ENCODE results near the gene HBEGF. TPM values are rescaled to one million over a fixed set of nuclear protein-coding genes. Genes with fewer than 3 reads are reported as not detected.

Gene HBEGF
- total and polyA plus RNA-seq, 8 donors, result 1.2 to 39.8 (median 13.4) TPM

DNA sequence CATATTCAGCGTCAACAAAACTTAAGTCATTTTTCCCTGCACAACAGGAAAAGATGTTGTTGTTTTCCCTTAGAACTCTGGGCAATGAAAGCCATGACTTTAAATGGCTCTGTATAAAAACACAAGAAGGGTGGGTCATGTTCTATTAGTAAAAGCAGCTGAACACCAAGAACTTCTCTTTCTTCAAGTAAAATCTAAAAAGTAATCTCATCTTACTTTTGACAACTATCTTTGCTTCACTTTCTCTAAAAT lies 52.6 kb downstream of the HBEGF start:
- Histone ChIP-seq H3K9me3 (no peaks in the 10 kb centered on the region), H3K27me3 (no peaks in the 10 kb centered on the region), H3K4me3 (no peak overlapping the region), H3K27ac (peak overlapping the region in 4 of 5 donors; percentile 45 to 74 (median 61)), H3K4me1 (peaks cover 23 to 88% (median 59%) of the 10 kb centered on the region in 4 donors), H3K36me3 (peaks cover 0 to 9% (median under 1%) of the 10 kb centered on the region in 4 donors)
- intact Hi-C loops (cut with DNase I; ENCODE audit: low total_unique reads), result no loop called here
- TF ChIP-seq POLR2AphosphoS5 (IDR thresholded peaks at IDR 0.05) (no peak), POLR2A (IDR thresholded peaks at IDR 0.05) (no peak), EP300 (IDR thresholded peaks at IDR 0.05) (no peak)
- TF ChIP-seq, protein P1, sequence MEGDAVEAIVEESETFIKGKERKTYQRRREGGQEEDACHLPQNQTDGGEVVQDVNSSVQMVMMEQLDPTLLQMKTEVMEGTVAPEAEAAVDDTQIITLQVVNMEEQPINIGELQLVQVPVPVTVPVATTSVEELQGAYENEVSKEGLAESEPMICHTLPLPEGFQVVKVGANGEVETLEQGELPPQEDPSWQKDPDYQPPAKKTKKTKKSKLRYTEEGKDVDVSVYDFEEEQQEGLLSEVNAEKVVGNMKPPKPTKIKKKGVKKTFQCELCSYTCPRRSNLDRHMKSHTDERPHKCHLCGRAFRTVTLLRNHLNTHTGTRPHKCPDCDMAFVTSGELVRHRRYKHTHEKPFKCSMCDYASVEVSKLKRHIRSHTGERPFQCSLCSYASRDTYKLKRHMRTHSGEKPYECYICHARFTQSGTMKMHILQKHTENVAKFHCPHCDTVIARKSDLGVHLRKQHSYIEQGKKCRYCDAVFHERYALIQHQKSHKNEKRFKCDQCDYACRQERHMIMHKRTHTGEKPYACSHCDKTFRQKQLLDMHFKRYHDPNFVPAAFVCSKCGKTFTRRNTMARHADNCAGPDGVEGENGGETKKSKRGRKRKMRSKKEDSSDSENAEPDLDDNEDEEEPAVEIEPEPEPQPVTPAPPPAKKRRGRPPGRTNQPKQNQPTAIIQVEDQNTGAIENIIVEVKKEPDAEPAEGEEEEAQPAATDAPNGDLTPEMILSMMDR (IDR thresholded peaks at IDR 0.05), result no peak
- 30 to 53% (median 36%) methylated on average over 1 of the region's 1 CpG for WGBS, 5 donors
- DNase-seq, result no peak

DNA sequence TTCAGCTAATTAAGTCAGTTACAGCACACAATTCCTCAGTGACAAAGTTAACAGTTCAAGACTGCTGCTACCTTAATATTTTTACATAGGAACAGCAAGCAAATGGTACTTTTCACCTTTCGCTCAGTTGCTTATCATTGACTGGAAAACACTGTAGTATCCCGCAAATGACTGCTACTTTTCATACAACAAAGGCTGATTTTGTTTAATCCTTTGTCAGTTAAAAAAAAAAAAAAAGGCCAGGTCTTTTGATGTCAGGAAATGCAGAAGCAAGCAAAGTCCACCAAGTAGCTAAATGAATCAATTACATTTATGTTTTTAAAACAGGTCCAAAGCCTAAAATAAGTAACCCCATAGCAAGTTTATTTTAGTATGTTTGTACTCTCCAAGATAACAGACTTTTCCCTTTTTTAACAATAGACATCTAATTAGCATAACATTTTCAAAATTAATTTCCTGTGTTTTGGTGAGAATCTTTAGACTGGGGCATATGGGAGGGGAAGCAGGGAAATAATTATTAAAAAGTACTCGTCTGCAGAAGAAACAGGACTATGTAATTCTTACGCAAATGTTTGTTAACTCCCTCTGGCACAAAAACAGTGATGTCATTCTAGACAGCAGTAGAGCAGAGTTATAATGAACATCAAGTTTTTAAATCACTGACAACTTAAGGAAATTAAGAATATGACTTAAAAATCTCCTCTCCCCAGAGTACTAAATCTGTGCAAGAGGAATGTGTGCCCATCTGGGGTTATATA lies 53.1 kb downstream of the HBEGF start:
- intact Hi-C loops (cut with DNase I; ENCODE audit: low total_unique reads), result no loop called here
- DNase-seq, result peak in 1 of 2 donors; percentile 45
- peaks cover 23 to 86% (median 57%) of the 10 kb centered on the region in 4 donors for H3K4me1 ChIP-seq
- no peaks in the 10 kb centered on the region for H3K9me3 ChIP-seq
- no peaks in the 10 kb centered on the region for H3K27me3 ChIP-seq
- no peak overlapping the region for H3K4me3 ChIP-seq
- 20 to 38% (median 27%) methylated on average over 4 of the region's 4 CpGs for WGBS, 5 donors
- TF ChIP-seq, protein P1 (IDR thresholded peaks at IDR 0.05), result no peak
- TF ChIP-seq POLR2A (IDR thresholded peaks at IDR 0.05) (no peak), POLR2AphosphoS5 (IDR thresholded peaks at IDR 0.05) (no peak), EP300 (IDR thresholded peaks at IDR 0.05) (no peak)
- H3K27ac ChIP-seq, result peak overlapping the region in 4 of 5 donors; percentile 45 to 74 (median 61)
- H3K36me3 ChIP-seq, result peaks cover 0 to 4% (median 0%) of the 10 kb centered on the region in 4 donors

DNA sequence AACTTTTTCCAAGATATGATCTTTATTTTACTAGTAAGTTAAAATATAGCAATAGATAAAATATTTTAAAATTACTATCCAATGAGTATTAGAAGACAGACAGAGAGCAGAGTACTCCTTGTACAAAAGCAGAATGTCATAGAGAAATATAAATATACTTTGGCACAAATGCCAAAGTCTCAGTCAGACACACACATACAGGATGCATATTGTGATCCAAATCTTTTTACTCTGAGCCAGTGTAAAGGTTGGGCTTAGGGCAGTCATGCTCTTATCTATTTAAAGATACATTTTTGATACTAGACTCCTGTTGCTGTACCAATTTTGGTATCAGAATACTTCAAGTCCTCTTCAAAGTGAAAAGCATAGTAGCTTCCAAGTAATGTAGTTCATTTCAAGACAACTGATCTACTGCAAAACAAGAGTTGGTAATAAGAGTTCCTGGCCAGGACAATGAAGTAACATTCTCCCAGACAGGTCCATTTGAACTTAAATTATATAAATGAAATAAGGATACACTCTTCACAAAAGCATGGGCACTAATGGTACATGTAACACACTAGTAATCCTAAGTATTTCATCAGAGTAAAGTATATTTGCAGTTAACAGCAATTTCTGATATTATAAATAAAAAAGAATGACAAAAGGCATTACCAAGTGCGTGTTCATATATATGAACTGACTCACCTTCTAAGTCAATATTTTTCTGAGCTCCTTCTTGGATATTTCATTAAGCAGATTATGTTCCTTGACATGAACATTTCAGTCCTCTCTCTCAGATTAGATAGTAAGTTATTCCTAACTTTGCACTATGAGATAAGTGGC lies 54.0 kb downstream of the HBEGF start:
- no peak for TF ChIP-seq EP300 (IDR thresholded peaks at IDR 0.05)
- no peak for TF ChIP-seq POLR2A (IDR thresholded peaks at IDR 0.05)
- TF ChIP-seq, protein P1 (IDR thresholded peaks at IDR 0.05), result no peak
- no peak for TF ChIP-seq POLR2AphosphoS5 (IDR thresholded peaks at IDR 0.05)
- intact Hi-C loops (cut with DNase I; ENCODE audit: low total_unique reads), result no loop called here
- no peaks in the 10 kb centered on the region for H3K36me3 ChIP-seq
- H3K27ac ChIP-seq, result peak overlapping the region in 4 of 5 donors; percentile 45 to 74 (median 61)
- no peaks in the 10 kb centered on the region for H3K27me3 ChIP-seq
- no peaks in the 10 kb centered on the region for H3K9me3 ChIP-seq
- peaks cover 23 to 85% (median 57%) of the 10 kb centered on the region in 4 donors for H3K4me1 ChIP-seq
- no peak overlapping the region for H3K4me3 ChIP-seq
- no peak for DNase-seq
- 36 to 59% (median 43%) methylated on average over 1 of the region's 1 CpG for WGBS, 5 donors

DNA sequence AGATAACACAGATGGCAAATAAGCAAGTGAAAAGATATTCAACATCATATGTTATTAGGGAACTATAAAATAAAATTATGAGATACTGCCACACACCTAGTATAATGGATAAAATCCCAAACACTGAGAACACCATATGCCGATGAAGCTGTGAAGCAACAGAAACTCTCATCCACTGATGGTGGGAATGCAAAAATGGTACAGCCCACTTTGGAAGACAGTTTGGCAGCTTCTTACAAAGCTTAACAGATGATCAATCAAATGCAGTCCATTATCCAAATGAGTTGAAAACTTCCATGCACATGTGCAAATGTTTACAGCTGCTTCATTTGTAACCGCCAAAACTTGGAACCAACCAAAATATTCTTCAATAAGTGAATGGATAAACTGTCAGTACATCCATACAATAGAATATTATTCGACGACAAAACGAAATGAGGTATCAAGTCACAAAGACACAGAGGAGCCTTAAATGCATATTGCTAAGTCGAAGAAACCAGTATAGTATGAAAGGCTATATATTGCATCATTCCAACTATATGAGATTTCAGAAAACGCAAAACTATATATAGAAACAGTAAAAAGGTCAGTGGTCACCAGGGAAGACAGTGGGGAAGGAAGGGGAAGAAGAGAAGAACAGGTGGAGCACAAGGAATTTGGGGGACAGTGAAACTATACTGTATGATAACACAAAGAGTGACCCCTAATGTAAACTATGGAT lies 58.4 kb downstream of the HBEGF start:
- TF ChIP-seq POLR2AphosphoS5 (IDR thresholded peaks at IDR 0.05) (no peak), POLR2A (IDR thresholded peaks at IDR 0.05) (no peak), EP300 (IDR thresholded peaks at IDR 0.05) (no peak)
- TF ChIP-seq, protein P1 (IDR thresholded peaks at IDR 0.05), result no peak
- no peak overlapping the region for H3K4me3 ChIP-seq
- no peaks in the 10 kb centered on the region for H3K27me3 ChIP-seq
- H3K9me3 ChIP-seq, result no peaks in the 10 kb centered on the region
- intact Hi-C loops (cut with DNase I; ENCODE audit: low total_unique reads), result no loop called here
- no peaks in the 10 kb centered on the region for H3K36me3 ChIP-seq
- no peak overlapping the region for H3K27ac ChIP-seq
- DNase-seq, result no peak
- peaks cover 16 to 58% (median 39%) of the 10 kb centered on the region in 4 donors for H3K4me1 ChIP-seq
- 75 to 84% (median 78%) methylated on average over 7 of the region's 7 CpGs for WGBS, 5 donors

All from stomach (tissue), 9 donors.